Measurements from ENCODE around the gene TAF11L8. TPM values are rescaled to one million over a fixed set of nuclear protein-coding genes. Genes with fewer than 3 reads are reported as not detected.
"Not testable (repeated sequence)": the region's sequence is repeated elsewhere in the genome, so short reads cannot be mapped to it uniquely, and the experiment has no call there.

The TAF11L8 gene
- total RNA-seq (not detected), polyA plus RNA-seq (ENCODE audit: insufficient read length in 2 of 2) (not detected)
- long read RNA-seq, donor 1 = 0 reads
- long read RNA-seq, donor 2 = 0 reads
- long read RNA-seq, donor 3 = 0 reads
- long read RNA-seq, donor 4 = 0 reads

DNA sequence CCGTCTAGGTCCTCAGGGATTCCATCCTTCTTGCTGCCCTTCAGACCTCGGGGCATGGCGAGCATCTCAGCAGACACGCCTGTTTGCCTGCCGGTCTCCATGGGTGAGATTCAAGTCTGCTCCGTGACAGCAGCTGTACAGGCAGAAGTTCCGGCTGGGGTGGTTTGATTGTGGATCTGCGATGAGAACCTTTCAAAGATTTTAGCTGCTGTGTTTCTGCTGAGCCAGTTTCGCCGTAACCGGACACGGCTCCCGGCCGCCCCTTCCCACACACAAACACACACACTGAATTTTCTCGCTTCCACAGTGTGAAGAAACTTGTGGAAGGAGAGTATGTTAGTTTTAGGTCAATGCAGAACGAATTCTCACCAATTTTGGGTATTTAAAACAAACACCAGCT, at the start of gene TAF11L8:
TSS of gene TAF11L8 (minus strand) at position 101 of the 400 bp plus-strand sequence.
- not testable (repeated sequence) for H3K36me3 ChIP-seq (ENCODE audit: control insufficient read depth, insufficient read depth, low read length); H3K4me3 ChIP-seq (ENCODE audit: low read depth, low read length); H3K27me3 ChIP-seq (ENCODE audit: control insufficient read depth, insufficient read depth, low read length); H3K27ac ChIP-seq (ENCODE audit: low read depth, low read length); DNase-seq (ENCODE audit: low read depth in 4 of 6, low spot score in 6 of 6); H3K9me3 ChIP-seq (ENCODE audit: control insufficient read depth, insufficient read depth, low read length); H3K4me1 ChIP-seq (ENCODE audit: control insufficient read depth, insufficient read depth, low read length)
- WGBS (ENCODE audit: insufficient coverage) = no CpG with 5 or more reads among the region's 16 CpGs

DNA sequence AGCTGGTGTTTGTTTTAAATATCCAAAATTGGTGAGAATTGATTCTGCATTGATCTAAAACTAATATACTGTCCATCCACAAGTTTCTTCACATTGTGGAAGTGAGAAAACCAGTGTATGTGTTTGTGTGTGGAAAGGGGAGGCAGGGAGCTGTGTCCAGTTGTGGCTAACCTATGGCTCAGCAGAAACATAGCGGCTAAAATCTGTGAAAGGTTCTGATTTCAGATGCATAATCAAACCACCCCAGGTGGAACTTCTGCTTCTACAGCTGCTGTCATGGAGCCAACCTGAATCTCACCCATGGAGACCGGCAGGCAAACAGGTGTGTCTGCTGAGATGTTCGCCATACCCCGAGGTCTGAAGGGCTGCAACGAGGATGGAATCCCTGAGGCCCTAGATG, 43.4 kb upstream of the TAF11L8 start, which contains the start of gene TAF11L14:
TSS of gene TAF11L14 (plus strand) at position 301 of the 400 bp plus-strand sequence.
- no peak for DNase-seq (ENCODE audit: low read depth in 4 of 6, low spot score in 6 of 6)
- Histone ChIP-seq H3K9me3 (ENCODE audit: control insufficient read depth, insufficient read depth, low read length) (no peaks in the 10 kb centered on the region), H3K27ac (ENCODE audit: low read depth, low read length) (no peak within 1 kb of the TSS), H3K36me3 (ENCODE audit: control insufficient read depth, insufficient read depth, low read length) (no peaks in the 10 kb centered on the region), H3K4me3 (ENCODE audit: low read depth, low read length) (no peak within 1 kb of the TSS), H3K27me3 (ENCODE audit: control insufficient read depth, insufficient read depth, low read length) (no peaks in the 10 kb centered on the region), H3K4me1 (ENCODE audit: control insufficient read depth, insufficient read depth, low read length) (no peaks in the 10 kb centered on the region)
- 85% methylated on average over 4 of the region's 5 CpGs for WGBS (ENCODE audit: insufficient coverage)

DNA sequence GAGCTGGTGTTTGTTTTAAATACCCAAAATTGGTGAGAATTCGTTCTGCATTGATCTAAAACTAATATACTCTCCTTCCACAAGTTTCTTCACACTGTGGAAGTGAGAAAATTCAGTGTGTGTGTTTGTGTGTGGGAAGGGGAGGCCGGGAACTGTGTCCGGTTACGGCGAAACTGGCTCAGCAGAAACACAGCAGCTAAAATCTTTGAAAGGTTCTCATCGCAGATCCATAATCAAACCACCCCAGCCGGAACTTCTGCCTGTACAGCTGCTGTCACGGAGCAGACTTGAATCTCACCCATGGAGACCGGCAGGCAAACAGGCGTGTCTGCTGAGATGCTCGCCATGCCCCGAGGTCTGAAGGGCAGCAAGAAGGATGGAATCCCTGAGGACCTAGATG, 41.0 kb upstream of the TAF11L8 start, which contains the start of gene TAF11L13:
TSS of gene TAF11L13 (plus strand) at position 301 of the 400 bp plus-strand sequence.
- not testable (repeated sequence) for H3K9me3 ChIP-seq (ENCODE audit: control insufficient read depth, insufficient read depth, low read length); H3K27ac ChIP-seq (ENCODE audit: low read depth, low read length); H3K36me3 ChIP-seq (ENCODE audit: control insufficient read depth, insufficient read depth, low read length); H3K4me1 ChIP-seq (ENCODE audit: control insufficient read depth, insufficient read depth, low read length); DNase-seq (ENCODE audit: low read depth in 4 of 6, low spot score in 6 of 6); H3K27me3 ChIP-seq (ENCODE audit: control insufficient read depth, insufficient read depth, low read length); H3K4me3 ChIP-seq (ENCODE audit: low read depth, low read length)
- no CpG with 5 or more reads among the region's 12 CpGs for WGBS (ENCODE audit: insufficient coverage)

DNA sequence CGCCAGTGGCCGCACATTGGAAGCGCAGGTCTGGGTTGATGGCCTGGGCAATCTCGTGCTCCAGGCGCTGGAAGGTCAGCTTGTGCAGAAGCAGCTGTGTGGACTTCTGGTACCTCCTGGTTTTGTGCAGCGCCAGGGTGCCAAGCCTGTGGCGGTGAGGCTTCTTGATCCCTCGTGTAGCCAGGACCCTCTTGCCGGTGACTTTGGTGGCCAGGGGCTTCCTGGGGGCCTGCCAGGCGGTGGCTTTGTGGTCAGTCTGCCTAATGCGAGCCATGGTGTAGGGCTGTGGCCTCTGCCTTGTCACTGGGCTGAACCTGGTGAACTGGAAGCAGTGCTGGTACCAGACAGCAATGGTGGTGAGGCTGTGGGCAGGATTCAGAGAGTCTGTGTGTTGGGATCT, 34.9 kb upstream of the TAF11L8 start:
- Histone ChIP-seq H3K4me1 (ENCODE audit: control insufficient read depth, insufficient read depth, low read length) (no peaks in the 10 kb centered on the region), H3K4me3 (ENCODE audit: low read depth, low read length) (no peak overlapping the region), H3K36me3 (ENCODE audit: control insufficient read depth, insufficient read depth, low read length) (no peaks in the 10 kb centered on the region), H3K27ac (ENCODE audit: low read depth, low read length) (no peak overlapping the region), H3K9me3 (ENCODE audit: control insufficient read depth, insufficient read depth, low read length) (no peaks in the 10 kb centered on the region), H3K27me3 (ENCODE audit: control insufficient read depth, insufficient read depth, low read length) (no peaks in the 10 kb centered on the region)
- 97% methylated on average over 10 of the region's 11 CpGs for WGBS (ENCODE audit: insufficient coverage)
- DNase-seq (ENCODE audit: low read depth in 4 of 6, low spot score in 6 of 6) = no peak

DNA sequence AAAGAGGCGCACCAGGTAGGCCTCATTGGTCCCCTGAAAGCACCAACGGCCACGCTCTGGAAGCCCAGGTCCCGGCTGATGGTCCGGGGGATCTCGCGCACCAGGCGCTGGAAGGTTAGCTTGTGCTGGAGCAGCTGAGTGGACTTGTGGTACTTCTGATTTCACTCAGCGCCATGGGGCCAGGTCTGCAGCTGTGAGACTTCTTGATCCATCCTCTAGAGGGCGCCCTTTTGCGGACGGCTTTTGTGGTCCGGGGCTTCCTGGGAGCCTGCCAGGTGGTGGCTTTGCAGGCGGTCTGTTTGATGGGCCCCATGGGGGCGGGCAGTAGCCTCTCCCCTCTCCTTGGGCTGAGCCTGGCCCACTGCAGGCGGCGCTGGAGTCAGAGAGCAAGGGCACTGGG, 29.9 kb upstream of the TAF11L8 start:
- Histone ChIP-seq H3K27ac (ENCODE audit: low read depth, low read length) (no peak overlapping the region), H3K4me3 (ENCODE audit: low read depth, low read length) (no peak overlapping the region), H3K36me3 (ENCODE audit: control insufficient read depth, insufficient read depth, low read length) (no peaks in the 10 kb centered on the region), H3K4me1 (ENCODE audit: control insufficient read depth, insufficient read depth, low read length) (no peaks in the 10 kb centered on the region), H3K9me3 (ENCODE audit: control insufficient read depth, insufficient read depth, low read length) (no peaks in the 10 kb centered on the region), H3K27me3 (ENCODE audit: control insufficient read depth, insufficient read depth, low read length) (no peaks in the 10 kb centered on the region)
- no peak for DNase-seq (ENCODE audit: low read depth in 4 of 6, low spot score in 6 of 6)
- 86% methylated on average over 14 of the region's 17 CpGs for WGBS (ENCODE audit: insufficient coverage)

DNA sequence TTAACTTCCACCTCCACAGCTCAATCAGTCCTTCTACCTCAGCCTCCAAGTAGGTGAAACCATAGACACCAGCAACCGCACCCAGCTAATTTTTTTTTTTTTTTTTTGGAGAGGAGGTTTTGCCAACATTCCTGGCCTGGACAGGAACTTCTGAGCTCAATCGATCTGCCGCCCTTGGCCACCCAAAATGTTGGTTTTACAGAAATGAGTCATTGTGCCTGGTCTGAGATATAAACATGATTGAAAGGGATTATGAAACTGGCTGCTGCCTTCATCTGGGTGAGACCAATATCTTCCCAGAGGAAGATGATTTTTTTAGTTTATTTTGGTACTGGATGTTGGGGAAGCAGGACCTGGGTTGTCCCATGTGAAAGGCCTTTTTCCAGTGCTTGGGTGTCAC, 28.6 kb upstream of the TAF11L8 start:
- H3K27me3 ChIP-seq (ENCODE audit: control insufficient read depth, insufficient read depth, low read length) = no peaks in the 10 kb centered on the region
- no peaks in the 10 kb centered on the region for H3K4me1 ChIP-seq (ENCODE audit: control insufficient read depth, insufficient read depth, low read length)
- 94% methylated on average over 2 of the region's 3 CpGs for WGBS (ENCODE audit: insufficient coverage)
- H3K27ac ChIP-seq (ENCODE audit: low read depth, low read length) = no peak overlapping the region
- no peak overlapping the region for H3K4me3 ChIP-seq (ENCODE audit: low read depth, low read length)
- no peaks in the 10 kb centered on the region for H3K9me3 ChIP-seq (ENCODE audit: control insufficient read depth, insufficient read depth, low read length)
- no peaks in the 10 kb centered on the region for H3K36me3 ChIP-seq (ENCODE audit: control insufficient read depth, insufficient read depth, low read length)
- DNase-seq (ENCODE audit: low read depth in 4 of 6, low spot score in 6 of 6) = no peak

DNA sequence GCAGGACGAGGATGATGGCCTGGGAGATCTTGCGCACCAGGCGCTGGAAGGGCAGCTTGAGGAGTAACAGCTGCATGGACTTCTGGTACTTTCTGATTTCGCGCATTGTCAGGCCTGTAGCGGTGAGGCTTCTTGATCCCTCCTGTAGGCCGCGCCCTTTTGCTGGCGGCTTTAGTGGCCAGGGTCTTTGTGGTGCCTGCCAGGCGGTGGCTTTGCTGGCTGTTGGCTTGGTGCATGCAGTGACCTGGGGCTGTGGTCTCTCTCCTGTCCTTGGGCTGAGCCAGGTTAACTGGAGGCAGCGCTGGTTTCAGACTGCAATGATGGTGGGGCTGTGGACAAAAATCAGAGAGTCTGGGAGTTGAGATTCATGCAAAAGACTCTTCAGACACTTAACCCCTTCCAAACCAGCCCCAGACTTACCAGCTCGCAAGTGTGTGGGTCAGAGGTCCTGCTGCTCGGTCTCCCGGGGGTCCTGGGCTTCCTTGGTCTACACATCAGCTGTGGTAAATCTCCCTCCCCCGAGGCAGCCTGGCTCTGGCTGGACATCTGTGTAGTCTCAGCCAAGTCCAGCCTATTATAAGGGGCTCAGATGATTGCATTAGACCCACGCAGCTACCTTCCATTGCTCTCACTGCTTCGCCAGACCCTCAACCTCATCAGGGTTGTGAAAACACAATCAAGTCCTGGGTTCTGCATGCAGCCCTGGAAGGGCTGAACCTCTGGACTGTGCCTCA, 24.3 kb upstream of the TAF11L8 start:
- DNase-seq (ENCODE audit: low read depth in 4 of 6, low spot score in 6 of 6) = no peak
- 96% methylated on average over 14 of the region's 17 CpGs for WGBS (ENCODE audit: insufficient coverage)
- no peaks in the 10 kb centered on the region for H3K9me3 ChIP-seq (ENCODE audit: control insufficient read depth, insufficient read depth, low read length)

DNA sequence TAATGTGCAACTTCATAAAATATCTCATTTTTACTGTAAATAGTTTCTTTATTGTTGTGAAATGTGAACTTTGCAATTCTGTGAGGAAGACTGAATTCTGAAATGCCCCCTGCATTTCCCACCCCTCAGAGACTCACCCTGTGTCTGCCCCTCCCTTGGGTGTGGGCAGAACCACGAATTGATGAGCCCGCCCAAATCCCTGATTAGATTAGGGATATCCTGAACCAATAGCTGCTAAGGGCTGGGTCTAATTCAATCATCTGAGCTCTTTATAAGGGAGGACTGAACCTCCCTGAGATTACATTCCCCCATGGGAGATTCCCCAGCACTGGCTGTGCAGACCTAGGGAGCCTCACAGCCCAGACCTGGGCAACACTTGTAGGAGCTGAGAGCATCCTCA, 19.3 kb upstream of the TAF11L8 start, which contains the start of gene TAF11L12:
TSS of gene TAF11L12 (plus strand) at position 301 of the 400 bp plus-strand sequence.
- H3K36me3 ChIP-seq (ENCODE audit: control insufficient read depth, insufficient read depth, low read length); H3K27ac ChIP-seq (ENCODE audit: low read depth, low read length); H3K4me3 ChIP-seq (ENCODE audit: low read depth, low read length); DNase-seq (ENCODE audit: low read depth in 4 of 6, low spot score in 6 of 6); H3K4me1 ChIP-seq (ENCODE audit: control insufficient read depth, insufficient read depth, low read length); H3K9me3 ChIP-seq (ENCODE audit: control insufficient read depth, insufficient read depth, low read length); H3K27me3 ChIP-seq (ENCODE audit: control insufficient read depth, insufficient read depth, low read length): not testable (repeated sequence)
- 80% methylated on average over 1 of the region's 2 CpGs for WGBS (ENCODE audit: insufficient coverage)

More for the DNA sequence above, 24.3 kb upstream of the TAF11L8 start:
- Histone ChIP-seq H3K4me1 (ENCODE audit: control insufficient read depth, insufficient read depth, low read length) (no peaks in the 10 kb centered on the region), H3K27ac (ENCODE audit: low read depth, low read length) (no peak overlapping the region), H3K36me3 (ENCODE audit: control insufficient read depth, insufficient read depth, low read length) (no peaks in the 10 kb centered on the region), H3K4me3 (ENCODE audit: low read depth, low read length) (no peak overlapping the region), H3K27me3 (ENCODE audit: control insufficient read depth, insufficient read depth, low read length) (no peaks in the 10 kb centered on the region)

DNA sequence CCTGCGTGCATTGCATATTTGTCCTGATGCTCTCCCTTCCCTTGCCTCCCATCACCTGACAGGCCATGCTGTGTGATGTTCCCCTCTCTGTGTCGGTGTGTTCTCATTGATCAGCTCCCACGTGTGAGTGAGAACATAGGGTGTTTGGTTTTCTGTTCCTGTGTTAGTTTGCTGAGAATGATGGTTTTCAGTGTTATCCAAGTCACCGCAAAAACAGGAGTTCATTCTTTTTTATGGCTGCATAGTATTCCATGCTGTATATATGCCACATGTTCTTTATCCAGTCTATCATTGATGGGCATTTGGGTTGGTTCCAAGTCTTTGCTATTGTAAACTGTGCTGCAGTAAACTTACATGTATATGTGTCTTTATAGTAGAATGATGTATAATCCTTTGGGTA, 16.7 kb upstream of the TAF11L8 start:
- not testable (repeated sequence) for H3K36me3 ChIP-seq (ENCODE audit: control insufficient read depth, insufficient read depth, low read length); H3K4me3 ChIP-seq (ENCODE audit: low read depth, low read length); H3K4me1 ChIP-seq (ENCODE audit: control insufficient read depth, insufficient read depth, low read length); H3K27me3 ChIP-seq (ENCODE audit: control insufficient read depth, insufficient read depth, low read length); H3K27ac ChIP-seq (ENCODE audit: low read depth, low read length); H3K9me3 ChIP-seq (ENCODE audit: control insufficient read depth, insufficient read depth, low read length); DNase-seq (ENCODE audit: low read depth in 4 of 6, low spot score in 6 of 6)
- 83% methylated on average over 1 of the region's 4 CpGs for WGBS (ENCODE audit: insufficient coverage)

DNA sequence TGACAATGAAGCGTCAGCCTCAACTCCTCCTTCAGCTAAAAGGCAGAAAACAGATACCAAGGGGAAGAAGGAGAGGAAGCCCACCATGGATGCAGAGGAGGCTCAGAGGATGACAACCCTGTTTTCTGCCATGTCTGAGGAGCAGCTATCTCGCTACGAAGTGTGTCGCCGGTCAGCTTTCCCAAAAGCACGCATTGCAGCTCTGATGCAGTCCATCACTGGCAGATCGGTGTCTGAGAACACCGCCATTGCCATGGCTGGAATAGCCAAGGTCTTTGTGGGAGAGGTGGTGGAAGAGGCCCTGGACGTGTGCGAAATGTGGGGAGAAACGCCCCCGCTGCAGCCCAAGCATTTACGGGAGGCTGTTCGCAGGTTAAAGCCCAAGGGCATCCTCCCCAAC, 14.2 kb upstream of the TAF11L8 start:
- Histone ChIP-seq H3K4me3 (ENCODE audit: low read depth, low read length) (no peak overlapping the region), H3K9me3 (ENCODE audit: control insufficient read depth, insufficient read depth, low read length) (no peaks in the 10 kb centered on the region), H3K27ac (ENCODE audit: low read depth, low read length) (no peak overlapping the region), H3K36me3 (ENCODE audit: control insufficient read depth, insufficient read depth, low read length) (no peaks in the 10 kb centered on the region), H3K27me3 (ENCODE audit: control insufficient read depth, insufficient read depth, low read length) (no peaks in the 10 kb centered on the region), H3K4me1 (ENCODE audit: control insufficient read depth, insufficient read depth, low read length) (no peaks in the 10 kb centered on the region)
- DNase-seq (ENCODE audit: low read depth in 4 of 6, low spot score in 6 of 6) = no peak
- 98% methylated on average over 5 of the region's 14 CpGs for WGBS (ENCODE audit: insufficient coverage)
